Natural killer cell (primary cell): ENCODE data around the gene PHACTR1. TPM values are rescaled to one million over a fixed set of nuclear protein-coding genes. Genes with fewer than 3 reads are reported as not detected.

Experiments used
- ATAC-seq, 3 donors: fragments of 150-1000 bp in 2 of 3; fragments of 200-7000 bp in 1 of 3; cut with Tn5 transposase; 1 replicate in 1 of 3; 2 replicates in 2 of 3; pipeline ENCODE4 v1.10.0; 2021; ENCODE audit warnings: mild to moderate bottlenecking in 2 of 3, moderate library complexity in 2 of 3
- DNase-seq, 2 donors: peaks; one replicate each; pipeline versions ENCODE4 v3.0.0 to v3.0.0-alpha.2; 2013 to 2021; ENCODE audit warnings: mixed read lengths in 1 of 2
- H3K27ac ChIP-seq: one replicate; pipeline ENCODE4 v1.5.1; 2013; ENCODE audit warnings: mild to moderate bottlenecking, low read length
- H3K27me3 ChIP-seq: one replicate; pipeline ENCODE4 v1.6.1; 2013; ENCODE audit warnings: low read length; ENCODE audit not compliant: control insufficient read depth, insufficient read depth
- H3K36me3 ChIP-seq: one replicate; pipeline ENCODE4 v1.6.1; 2013; ENCODE audit warnings: low read length; ENCODE audit not compliant: control insufficient read depth, insufficient read depth
- H3K4me1 ChIP-seq: one replicate; pipeline ENCODE4 v1.6.1; 2013; ENCODE audit warnings: low read length; ENCODE audit not compliant: control insufficient read depth, insufficient read depth
- H3K4me3 ChIP-seq: one replicate; pipeline ENCODE4 v1.5.1; 2013; ENCODE audit warnings: low read length
- H3K9me3 ChIP-seq: one replicate; pipeline ENCODE4 v1.6.1; 2013; ENCODE audit warnings: low read length; ENCODE audit not compliant: control insufficient read depth, insufficient read depth
- H3K27ac Mint-ChIP-seq, 2 donors: one replicate each; pipeline ENCODE4 v1.8.0; 2022; ENCODE audit warnings: mild to moderate bottlenecking in 2 of 2, mixed read lengths in 2 of 2, moderate library complexity in 1 of 2
- H3K27me3 Mint-ChIP-seq, 2 donors: one replicate each; pipeline ENCODE4 v1.8.0; 2022; ENCODE audit warnings: low read depth in 2 of 2, mixed read lengths in 2 of 2
- H3K36me3 Mint-ChIP-seq: one replicate; pipeline ENCODE4 v1.8.0; 2022; ENCODE audit warnings: mixed read lengths
- H3K4me1 Mint-ChIP-seq, 2 donors: one replicate each; pipeline ENCODE4 v1.8.0; 2022; ENCODE audit warnings: mixed read lengths in 2 of 2
- H3K4me3 Mint-ChIP-seq: one replicate; pipeline ENCODE4 v1.8.0; 2022; ENCODE audit warnings: mild to moderate bottlenecking, moderate library complexity, mixed read lengths
- H3K9me3 Mint-ChIP-seq, 2 donors: one replicate each; pipeline ENCODE4 v1.8.0; 2022; ENCODE audit warnings: mixed read lengths in 2 of 2
- WGBS: methylation state at CpG from one replicate; pipeline ENCODE4 v1.1.7; 2013; ENCODE audit warnings: missing lambda C conversion rate; ENCODE audit not compliant: insufficient coverage; 5-methylcytosine and 5-hydroxymethylcytosine counted together
- intact Hi-C: fragments of 100-400 bp; cut with micrococcal nuclease; formaldehyde crosslinking; loops from one replicate; pipeline ENCODE4 v1.14.2; 2022
- total RNA-seq, 4 donors: library from RNA; stranded (reverse); fragments of 120-200 nt in 1 of 4; gene quantifications; one replicate each; pipeline versions ENCODE4 v1.2.3 to v1.2.4, GENCODE V29; 2013 to 2022
- TF ChIP-seq, protein P1 (sequence below): fragments of 200-600 bp; IDR thresholded peaks from one replicate; pipeline ENCODE4 v1.8.0; 2022; ENCODE audit warnings: antibody characterized with exemption

Gene PHACTR1
- total RNA-seq, 3 donors from 2014 or later (not counting 1 experiment from before 2014, with no cell fraction given), result 5.2 to 19.0 (median 5.4) TPM

DNA sequence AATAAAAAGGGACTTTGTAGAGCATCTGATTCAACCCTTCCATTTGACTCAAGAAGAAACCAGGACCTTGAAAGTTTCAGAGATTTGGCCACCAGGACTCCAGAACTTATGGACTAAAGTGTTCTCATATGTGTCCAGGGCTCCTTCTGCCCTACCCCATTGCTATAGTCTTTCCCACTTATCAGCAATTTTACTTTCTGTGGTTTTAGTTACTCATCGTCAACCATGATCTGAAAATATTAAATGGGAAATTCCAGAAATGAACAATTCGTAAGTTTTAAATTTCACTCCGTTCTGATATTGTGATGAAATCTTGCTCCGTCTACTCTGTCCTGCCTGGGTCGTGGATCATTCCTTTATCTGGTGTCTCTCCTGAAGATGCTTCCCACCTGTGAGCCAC is 259.8 kb downstream of the PHACTR1 start:
- ATAC-seq, result no peak
- Histone ChIP-seq H3K36me3 (no peaks in the 10 kb centered on the region), H3K4me3 (no peak overlapping the region), H3K27me3 (no peaks in the 10 kb centered on the region), H3K27ac (no peak overlapping the region), H3K9me3 (no peaks in the 10 kb centered on the region), H3K4me1 (no peaks in the 10 kb centered on the region)
- H3K9me3 Mint-ChIP-seq, result no peaks in the 10 kb centered on the region
- no peak overlapping the region for H3K27ac Mint-ChIP-seq
- TF ChIP-seq, protein P1, sequence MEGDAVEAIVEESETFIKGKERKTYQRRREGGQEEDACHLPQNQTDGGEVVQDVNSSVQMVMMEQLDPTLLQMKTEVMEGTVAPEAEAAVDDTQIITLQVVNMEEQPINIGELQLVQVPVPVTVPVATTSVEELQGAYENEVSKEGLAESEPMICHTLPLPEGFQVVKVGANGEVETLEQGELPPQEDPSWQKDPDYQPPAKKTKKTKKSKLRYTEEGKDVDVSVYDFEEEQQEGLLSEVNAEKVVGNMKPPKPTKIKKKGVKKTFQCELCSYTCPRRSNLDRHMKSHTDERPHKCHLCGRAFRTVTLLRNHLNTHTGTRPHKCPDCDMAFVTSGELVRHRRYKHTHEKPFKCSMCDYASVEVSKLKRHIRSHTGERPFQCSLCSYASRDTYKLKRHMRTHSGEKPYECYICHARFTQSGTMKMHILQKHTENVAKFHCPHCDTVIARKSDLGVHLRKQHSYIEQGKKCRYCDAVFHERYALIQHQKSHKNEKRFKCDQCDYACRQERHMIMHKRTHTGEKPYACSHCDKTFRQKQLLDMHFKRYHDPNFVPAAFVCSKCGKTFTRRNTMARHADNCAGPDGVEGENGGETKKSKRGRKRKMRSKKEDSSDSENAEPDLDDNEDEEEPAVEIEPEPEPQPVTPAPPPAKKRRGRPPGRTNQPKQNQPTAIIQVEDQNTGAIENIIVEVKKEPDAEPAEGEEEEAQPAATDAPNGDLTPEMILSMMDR, result no peak
- no peak overlapping the region for H3K4me3 Mint-ChIP-seq
- H3K4me1 Mint-ChIP-seq, result no peaks in the 10 kb centered on the region
- WGBS, result 78% methylated on average over 5 of the region's 5 CpGs
- H3K36me3 Mint-ChIP-seq, result no peaks in the 10 kb centered on the region
- DNase-seq, result no peak
- H3K27me3 Mint-ChIP-seq, result peaks cover 0 to 6% of the 10 kb centered on the region in 2 donors
- intact Hi-C loops, result no loop called here

DNA sequence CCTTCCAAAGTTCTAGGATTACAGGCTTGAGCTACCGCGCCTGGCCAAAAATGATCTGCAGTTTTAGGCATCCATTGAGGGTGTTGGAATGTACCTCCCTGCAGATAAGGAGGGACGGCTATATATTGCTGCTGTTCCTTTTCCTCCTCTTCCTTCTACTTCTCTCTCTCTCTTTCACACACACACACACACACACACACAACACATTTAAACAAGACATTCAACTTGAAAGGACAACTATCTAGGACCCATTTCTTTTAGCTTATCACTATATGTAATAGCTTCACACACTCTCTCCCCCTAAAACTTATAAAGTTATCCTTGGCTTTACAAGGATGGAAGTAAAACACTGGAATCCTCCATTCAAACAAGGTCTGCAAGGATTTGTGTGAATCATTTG is 260.6 kb downstream of the PHACTR1 start:
- Mint-ChIP-seq H3K4me3 (no peak overlapping the region), H3K27me3 (peaks cover 0 to 6% of the 10 kb centered on the region in 2 donors), H3K36me3 (no peaks in the 10 kb centered on the region), H3K9me3 (no peaks in the 10 kb centered on the region), H3K27ac (no peak overlapping the region), H3K4me1 (no peaks in the 10 kb centered on the region)
- H3K27me3 ChIP-seq, result no peaks in the 10 kb centered on the region
- H3K27ac ChIP-seq, result no peak overlapping the region
- DNase-seq, result no peak
- 97% methylated on average over 3 of the region's 3 CpGs for WGBS
- H3K36me3 ChIP-seq, result no peaks in the 10 kb centered on the region
- TF ChIP-seq, protein P1, result no peak
- no peak for ATAC-seq
- no peaks in the 10 kb centered on the region for H3K9me3 ChIP-seq
- intact Hi-C loops, result no loop called here
- H3K4me3 ChIP-seq, result no peak overlapping the region
- no peaks in the 10 kb centered on the region for H3K4me1 ChIP-seq

DNA sequence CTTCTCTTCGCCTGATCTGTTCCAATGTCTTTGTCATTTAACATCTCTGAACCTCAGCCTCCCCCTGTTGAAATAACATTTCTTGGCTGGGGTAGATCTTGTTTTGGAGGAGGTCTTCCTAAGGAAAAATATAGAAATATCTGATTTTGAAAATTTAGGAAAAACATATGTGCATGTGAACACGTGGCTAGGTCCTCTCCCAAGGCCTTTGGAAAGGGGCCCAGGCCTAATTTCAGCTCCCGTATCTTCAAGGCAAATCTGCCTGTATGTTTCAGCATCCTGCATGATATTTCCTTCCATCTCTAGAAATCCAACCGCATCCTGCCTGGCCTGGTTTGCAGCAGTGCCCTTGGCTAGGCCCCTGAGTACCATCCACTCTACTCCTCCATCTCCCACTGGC is 261.2 kb downstream of the PHACTR1 start:
- Histone ChIP-seq H3K4me1 (no peaks in the 10 kb centered on the region), H3K4me3 (no peak overlapping the region), H3K27ac (no peak overlapping the region), H3K36me3 (no peaks in the 10 kb centered on the region), H3K27me3 (no peaks in the 10 kb centered on the region), H3K9me3 (no peaks in the 10 kb centered on the region)
- no peak overlapping the region for H3K27ac Mint-ChIP-seq
- intact Hi-C loops, result no loop called here
- H3K36me3 Mint-ChIP-seq, result no peaks in the 10 kb centered on the region
- TF ChIP-seq, protein P1, result no peak
- ATAC-seq (no peak), DNase-seq (no peak)
- peaks cover 2 to 6% of the 10 kb centered on the region in 2 donors for H3K27me3 Mint-ChIP-seq
- WGBS, result 81% methylated on average over 4 of the region's 4 CpGs
- no peaks in the 10 kb centered on the region for H3K9me3 Mint-ChIP-seq
- H3K4me1 Mint-ChIP-seq, result no peaks in the 10 kb centered on the region
- no peak overlapping the region for H3K4me3 Mint-ChIP-seq

DNA sequence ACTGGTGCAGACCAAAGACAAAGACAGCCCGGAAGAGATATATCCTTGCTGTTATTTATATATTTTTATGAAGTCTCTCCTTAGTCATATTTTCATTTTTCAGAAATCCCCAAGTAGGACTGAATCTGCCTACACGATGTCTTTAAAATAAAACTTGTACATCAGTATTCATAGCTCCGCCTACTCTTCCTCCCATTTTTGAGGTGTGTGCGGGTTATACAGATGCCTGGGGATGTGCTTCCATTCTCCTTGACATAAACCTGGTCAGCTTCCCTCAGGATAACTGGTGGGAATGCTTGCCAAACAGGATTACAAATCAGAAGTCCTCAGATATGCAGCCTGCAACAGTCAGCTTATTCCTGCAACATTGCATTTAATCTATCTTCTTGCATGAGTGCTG is 264.2 kb downstream of the PHACTR1 start:
- Histone ChIP-seq H3K36me3 (no peaks in the 10 kb centered on the region), H3K27me3 (no peaks in the 10 kb centered on the region), H3K4me3 (no peak overlapping the region), H3K4me1 (no peaks in the 10 kb centered on the region), H3K27ac (no peak overlapping the region), H3K9me3 (no peaks in the 10 kb centered on the region)
- Mint-ChIP-seq H3K9me3 (no peaks in the 10 kb centered on the region), H3K4me3 (no peak overlapping the region), H3K27me3 (peaks cover 3 to 7% of the 10 kb centered on the region in 2 donors), H3K27ac (no peak overlapping the region), H3K4me1 (no peaks in the 10 kb centered on the region), H3K36me3 (no peaks in the 10 kb centered on the region)
- 91% methylated on average over 3 of the region's 4 CpGs for WGBS
- DNase-seq (no peak), ATAC-seq (no peak)
- TF ChIP-seq, protein P1, result no peak
- intact Hi-C loops, result no loop called here
